ENCODE measurements around the gene ANKRD2.
"Not testable (repeated sequence)": the region's sequence is repeated elsewhere in the genome, so short reads cannot be mapped to it uniquely, and the experiment has no call there.

The ANKRD2 gene

GRCh38 chr10:97574374-97575126 lies 2.0 kb downstream of the ANKRD2 start:
- DNase-seq = no peak

- DNase-seq = no peak
These were observed 2.6 kb downstream of the ANKRD2 start for GRCh38 chr10:97575127-97575668.

- DNase-seq = not testable (repeated sequence)
These were observed 3.9 kb downstream of the ANKRD2 start for GRCh38 chr10:97576487-97576886.

- DNase-seq = no peak
These were observed 5.1 kb downstream of the ANKRD2 start for GRCh38 chr10:97577701-97578100.

- DNase-seq = no peak
These were observed 5.7 kb downstream of the ANKRD2 start for GRCh38 chr10:97578171-97578844.

- no peak for DNase-seq
These were observed 8.1 kb downstream of the ANKRD2 start for GRCh38 chr10:97580421-97581367.

- DNase-seq = no peak
These were observed 9.6 kb downstream of the ANKRD2 start for GRCh38 chr10:97582169-97582568.

GRCh38 chr10:97583476-97583875 lies 10.9 kb downstream of the ANKRD2 start:
- DNase-seq = no peak

- no peak for DNase-seq
These were observed 11.7 kb downstream of the ANKRD2 start, which contains the start of gene HOGA1 for GRCh38 chr10:97584060-97584797. TSS of gene HOGA1 (plus strand) at chr10:97584389. CDS start at chr10:97584704, 315 bp downstream.

- no peak for DNase-seq
These were observed 12.3 kb downstream of the ANKRD2 start for GRCh38 chr10:97584798-97585438.

GRCh38 chr10:97585439-97585811 lies 12.8 kb downstream of the ANKRD2 start:
- DNase-seq = no peak

GRCh38 chr10:97587183-97587582 lies 14.6 kb downstream of the ANKRD2 start:
- DNase-seq = no peak

- no peak for DNase-seq
These were observed 16.9 kb downstream of the ANKRD2 start, which contains the start of gene C10orf62 for GRCh38 chr10:97589479-97589878. TSS of gene C10orf62 (plus strand) at chr10:97589721. CDS start at chr10:97589898, 177 bp downstream.

- DNase-seq = no peak
These were observed 17.6 kb downstream of the ANKRD2 start for GRCh38 chr10:97590082-97590747.

GRCh38 chr10:97590748-97591495 lies 18.3 kb downstream of the ANKRD2 start:
- DNase-seq = no peak

GRCh38 chr10:97593421-97593820 lies 20.8 kb downstream of the ANKRD2 start:
- no peak for DNase-seq

GRCh38 chr10:97596101-97597082 lies 23.8 kb downstream of the ANKRD2 start:
- no peak for DNase-seq

GRCh38 chr10:97597778-97598177 lies 25.2 kb downstream of the ANKRD2 start:
- no peak for DNase-seq
